Measurements from ENCODE around the gene SLC16A2. TPM values are rescaled to one million over a fixed set of nuclear protein-coding genes. Genes with fewer than 3 reads are reported as not detected.

SLC16A2 gene
- total RNA-seq, 1 donor from 2014 or later: 14.8 TPM

GRCh38 chrX:74546984-74547383 lies 125.7 kb downstream of the SLC16A2 start:
- no peak overlapping the region for H3K4me3 Mint-ChIP-seq
- H3K9me3 Mint-ChIP-seq: peaks cover 10% of the 10 kb centered on the region
- DNase-seq (ENCODE audit: low spot score in 2 of 2, unreplicated experiment in 2 of 2): no peak
- no peak for TF ChIP-seq CTCF (IDR thresholded peaks at IDR 0.05; ENCODE audit: unreplicated experiment)
- H3K4me1 Mint-ChIP-seq: no peaks in the 10 kb centered on the region
- H3K27ac Mint-ChIP-seq: no peak overlapping the region
- no peaks in the 10 kb centered on the region for H3K36me3 Mint-ChIP-seq
- H3K27me3 Mint-ChIP-seq (ENCODE audit: low read depth): no peaks in the 10 kb centered on the region

- Mint-ChIP-seq H3K9me3 (peaks cover 13% of the 10 kb centered on the region), H3K36me3 (no peaks in the 10 kb centered on the region), H3K4me3 (peak overlapping the region; percentile 43), H3K4me1 (no peaks in the 10 kb centered on the region), H3K27ac (no peak overlapping the region), H3K27me3 (ENCODE audit: low read depth) (no peaks in the 10 kb centered on the region)
- DNase-seq (ENCODE audit: low spot score in 2 of 2, unreplicated experiment in 2 of 2): peak; percentile 70 to 88
- peak; percentile 97 for TF ChIP-seq CTCF (IDR thresholded peaks at IDR 0.05; ENCODE audit: unreplicated experiment)
Observed at GRCh38 chrX:74550295-74550802, 129.1 kb downstream of the SLC16A2 start.

GRCh38 chrX:74551934-74552333 lies 130.6 kb downstream of the SLC16A2 start:
- TF ChIP-seq CTCF (IDR thresholded peaks at IDR 0.05; ENCODE audit: unreplicated experiment): no peak
- no peak overlapping the region for H3K4me3 Mint-ChIP-seq
- peaks cover 17% of the 10 kb centered on the region for H3K9me3 Mint-ChIP-seq
- no peaks in the 10 kb centered on the region for H3K36me3 Mint-ChIP-seq
- H3K27ac Mint-ChIP-seq: no peak overlapping the region
- peaks cover 2% of the 10 kb centered on the region for H3K4me1 Mint-ChIP-seq
- no peak for DNase-seq (ENCODE audit: low spot score in 2 of 2, unreplicated experiment in 2 of 2)
- no peaks in the 10 kb centered on the region for H3K27me3 Mint-ChIP-seq (ENCODE audit: low read depth)

DNA sequence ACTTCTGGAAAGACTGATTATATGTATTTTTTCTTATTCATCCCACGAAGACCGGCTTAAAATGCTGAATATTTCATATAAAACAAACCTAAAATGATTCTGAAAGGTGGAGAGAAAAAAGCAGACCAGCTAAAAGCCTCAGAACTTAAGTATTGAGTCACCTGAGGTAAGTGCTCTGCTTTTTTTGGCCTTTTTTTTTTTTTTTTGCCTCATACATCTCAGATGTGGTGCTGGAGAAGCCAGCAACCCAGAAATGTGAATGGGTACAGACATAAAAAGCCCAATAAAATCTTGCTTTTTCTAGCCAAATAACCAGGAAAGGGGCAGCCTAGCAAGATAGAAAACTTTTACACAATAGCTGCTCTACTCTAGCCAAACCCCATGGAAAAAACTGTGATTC lies 136.1 kb downstream of the SLC16A2 start:
- Mint-ChIP-seq H3K27ac (no peak overlapping the region), H3K4me3 (no peak overlapping the region), H3K36me3 (no peaks in the 10 kb centered on the region), H3K4me1 (peaks cover 2% of the 10 kb centered on the region), H3K27me3 (ENCODE audit: low read depth) (no peaks in the 10 kb centered on the region), H3K9me3 (peaks cover 25% of the 10 kb centered on the region)
- no peak for DNase-seq (ENCODE audit: low spot score in 2 of 2, unreplicated experiment in 2 of 2)
- TF ChIP-seq CTCF (IDR thresholded peaks at IDR 0.05; ENCODE audit: unreplicated experiment): no peak

GRCh38 chrX:74578137-74578536 lies 156.8 kb downstream of the SLC16A2 start:
- Mint-ChIP-seq H3K9me3 (peaks cover 14% of the 10 kb centered on the region), H3K36me3 (peaks cover 4% of the 10 kb centered on the region), H3K27ac (no peak overlapping the region), H3K27me3 (ENCODE audit: low read depth) (no peaks in the 10 kb centered on the region), H3K4me3 (no peak overlapping the region), H3K4me1 (no peaks in the 10 kb centered on the region)
- DNase-seq (ENCODE audit: low spot score in 2 of 2, unreplicated experiment in 2 of 2): no peak
- no peak for TF ChIP-seq CTCF (IDR thresholded peaks at IDR 0.05; ENCODE audit: unreplicated experiment)

All from mesothelial cell of epicardium (in vitro differentiated cells).